GM23338 (cell line): ENCODE data around the gene EPPIN. TPM values are rescaled to one million over a fixed set of nuclear protein-coding genes. Genes with fewer than 3 reads are reported as not detected.

ENCODE experiments used
- ATAC-seq: fragments of 200-7000 bp; cut with Tn5 transposase; 3 replicates; pipeline ENCODE4 v1.9.1; 2020
- DNase-seq: peaks from one replicate; pipeline ENCODE4 v3.0.0-alpha.2; 2015; ENCODE audit warnings: low spot score
- H2AFZ ChIP-seq: fragments of 200-600 bp; sonication (generic); 2 replicates; pipeline ENCODE4 v1.8.0; 2016; ENCODE audit warnings: antibody characterized with exemption, mild to moderate bottlenecking, moderate library complexity
- H3F3A ChIP-seq: fragments of 200-600 bp; sonication (generic); replicated peaks from 2 replicates; pipeline ENCODE4 v1.8.0; 2017; ENCODE audit warnings: antibody characterized with exemption, mixed run types, low read depth
- H3K27ac ChIP-seq: fragments of 200-600 bp; sonication (generic); 2 replicates; pipeline ENCODE4 v1.6.1; 2016; ENCODE audit warnings: low read depth
- H3K27me3 ChIP-seq: fragments of 200-600 bp; sonication (generic); 2 replicates; pipeline ENCODE4 v1.8.0; 2016; ENCODE audit warnings: mild to moderate bottlenecking, mixed run types, moderate library complexity; ENCODE audit not compliant: insufficient read depth
- H3K36me3 ChIP-seq: fragments of 200-600 bp; sonication (generic); 2 replicates; pipeline ENCODE4 v1.8.0; 2016; ENCODE audit warnings: mild to moderate bottlenecking; ENCODE audit not compliant: insufficient read depth
- H3K4me1 ChIP-seq: fragments of 200-600 bp; sonication (generic); 2 replicates; pipeline ENCODE4 v1.8.0; 2016; ENCODE audit warnings: mild to moderate bottlenecking, moderate library complexity; ENCODE audit not compliant: insufficient read depth
- H3K4me2 ChIP-seq: fragments of 200-600 bp; sonication (generic); 2 replicates; pipeline ENCODE4 v1.7.1; 2017; ENCODE audit warnings: mixed run types
- H3K4me3 ChIP-seq: fragments of 200-600 bp; sonication (generic); 2 replicates; pipeline ENCODE4 v1.6.1; 2016; ENCODE audit warnings: mixed run types
- H3K79me2 ChIP-seq: fragments of 200-600 bp; sonication (generic); replicated peaks from 2 replicates; pipeline ENCODE4 v1.8.0; 2017; ENCODE audit warnings: mild to moderate bottlenecking; ENCODE audit not compliant: insufficient read depth
- H3K9me2 ChIP-seq: fragments of 200-600 bp; sonication (generic); 2 replicates; pipeline ENCODE4 v1.8.0; 2017; ENCODE audit not compliant: insufficient read depth
- H4K20me1 ChIP-seq: fragments of 200-600 bp; sonication (generic); replicated peaks from 2 replicates; pipeline ENCODE4 v1.8.0; 2017; ENCODE audit warnings: mild to moderate bottlenecking; ENCODE audit not compliant: insufficient read depth
- H3K27ac Mint-ChIP-seq: 2 replicates; pipeline ENCODE4 v1.8.0; 2020; ENCODE audit warnings: inconsistent platforms, mild to moderate bottlenecking, moderate library complexity, mixed read lengths
- H3K27me3 Mint-ChIP-seq: 3 replicates; pipeline ENCODE4 v1.8.0; 2022; ENCODE audit warnings: low read depth, mild to moderate bottlenecking, moderate library complexity, mixed read lengths, inconsistent platforms; ENCODE audit not compliant: insufficient read depth, poor library complexity
- H3K36me3 Mint-ChIP-seq: 3 replicates; pipeline ENCODE4 v1.8.0; 2021; ENCODE audit warnings: low read depth, mild to moderate bottlenecking, inconsistent platforms, moderate library complexity, mixed read lengths
- H3K4me1 Mint-ChIP-seq: 3 replicates; pipeline ENCODE4 v1.8.0; 2020; ENCODE audit warnings: mild to moderate bottlenecking, inconsistent platforms, mixed read lengths
- H3K4me3 Mint-ChIP-seq: 3 replicates; pipeline ENCODE4 v1.8.0; 2021; ENCODE audit warnings: moderate library complexity, mild to moderate bottlenecking, inconsistent platforms, mixed read lengths
- H3K9me3 Mint-ChIP-seq: 3 replicates; pipeline ENCODE4 v1.8.0; 2020; ENCODE audit warnings: moderate library complexity, mild to moderate bottlenecking, inconsistent platforms, mixed read lengths
- CREB1 ChIP-seq: fragments of 250-450 bp; sonication (Bioruptor Pico); IDR thresholded peaks from 2 replicates; pipeline ENCODE4 v1.5.0; 2020; ENCODE audit warnings: low read depth, mild to moderate bottlenecking, moderate library complexity
- EZH2 ChIP-seq: fragments of 200-600 bp; sonication (generic); IDR thresholded peaks from one replicate; pipeline ENCODE4 v1.8.0; 2017; ENCODE audit warnings: antibody characterized with exemption, mild to moderate bottlenecking, low read depth; ENCODE audit not compliant: unreplicated experiment
- EZH2phosphoT487 ChIP-seq: fragments of 200-600 bp; sonication (generic); IDR thresholded peaks from one replicate; pipeline ENCODE4 v1.8.1; 2018; ENCODE audit warnings: antibody characterized with exemption; ENCODE audit not compliant: unreplicated experiment
- JUNB ChIP-seq: IDR thresholded peaks from one replicate; pipeline ENCODE4 v1.6.1; 2016; ENCODE audit warnings: antibody characterized with exemption; ENCODE audit not compliant: unreplicated experiment
- NANOG ChIP-seq: IDR thresholded peaks from 2 replicates; pipeline ENCODE4 v1.6.1; 2016; ENCODE audit warnings: antibody characterized with exemption, borderline replicate concordance
- POLR2AphosphoS5 ChIP-seq: IDR thresholded peaks from 2 replicates; pipeline ENCODE4 v1.6.1; 2016; ENCODE audit warnings: antibody characterized with exemption, low read depth
- STAT1 ChIP-seq: IDR thresholded peaks from one replicate; pipeline ENCODE4 v1.6.1; 2016; ENCODE audit warnings: antibody characterized with exemption; ENCODE audit not compliant: unreplicated experiment
- ZNF114 ChIP-seq: fragments of 250-450 bp; sonication (Bioruptor Pico); IDR thresholded peaks from 2 replicates; pipeline ENCODE4 v1.5.0; 2020; ENCODE audit warnings: mild to moderate bottlenecking, moderate library complexity
- ZNF331 ChIP-seq: fragments of 250-450 bp; sonication (Bioruptor Pico); IDR thresholded peaks from 2 replicates; pipeline ENCODE4 v1.5.0; 2020; ENCODE audit warnings: low read depth, mild to moderate bottlenecking, moderate library complexity
- polyA plus RNA-seq: library from polyadenylated mRNA; unstranded; fragments of >200 nt; fragmentation: Nextera tagmentation; extraction: Ambion mirVana; gene quantifications from 2 replicates; pipeline ENCODE4 v1.2.1, GENCODE V29; 2016
- total RNA-seq: library from RNA; depleted of rRNA; stranded (reverse); fragments of >200 nt; shearing (Covaris generic); gene quantifications from 2 replicates; pipeline ENCODE4 v1.2.3, GENCODE V29; 2014
- TF ChIP-seq, protein P1 (sequence below): IDR thresholded peaks from one replicate; pipeline ENCODE4 v1.6.1; 2018; ENCODE audit warnings: antibody characterized with exemption; ENCODE audit not compliant: unreplicated experiment
- TF ChIP-seq, protein P2 (sequence below): fragments of 250-450 bp; sonication (Bioruptor Pico); IDR thresholded peaks from 2 replicates; pipeline ENCODE4 v1.5.0; 2020; ENCODE audit warnings: mild to moderate bottlenecking, moderate library complexity
- TF ChIP-seq, protein P3 (sequence below), 2 experiments: fragments of 200-600 bp in 1 of 2; sonication (generic) in 1 of 2; conservative IDR thresholded peaks; 2 replicates each; pipeline versions ENCODE4 v1.5.1 to v1.6.1; 2016 to 2017; ENCODE audit warnings: antibody characterized with exemption in 2 of 2, low read depth in 2 of 2, mild to moderate bottlenecking in 2 of 2, moderate library complexity in 1 of 2
- TF ChIP-seq, protein P4 (sequence below): IDR thresholded peaks from 2 replicates; pipeline ENCODE4 v1.6.1; 2016; ENCODE audit warnings: antibody characterized with exemption

Gene EPPIN
- total and polyA plus RNA-seq, 2 experiments from 2014 or later = 0.78 TPM; not detected in 1

DNA sequence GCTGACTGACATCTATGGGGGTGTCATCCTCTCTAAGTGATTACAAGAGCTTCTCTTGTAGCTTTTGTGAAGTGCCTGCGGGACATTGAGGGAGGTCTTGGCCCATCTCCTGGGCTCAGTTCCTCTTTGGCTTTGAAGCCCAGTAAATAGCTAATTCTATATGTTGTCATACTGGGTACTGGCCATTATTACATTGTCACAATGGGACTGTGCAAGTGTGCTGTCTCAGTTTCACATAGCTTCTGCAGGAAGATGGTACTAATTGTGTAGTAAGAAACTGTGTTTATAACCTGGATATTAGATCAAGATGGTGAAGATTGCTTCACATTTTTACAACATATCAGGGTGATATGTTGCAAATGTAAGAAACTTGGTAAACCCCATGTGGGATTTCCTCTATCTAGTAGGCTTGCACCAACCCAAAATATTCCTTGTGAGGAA is 51.7 kb downstream of the EPPIN start:
- no peak for TF ChIP-seq STAT1
- no peak for TF ChIP-seq NANOG
- no peak for TF ChIP-seq EZH2phosphoT487
- TF ChIP-seq, protein P1, sequence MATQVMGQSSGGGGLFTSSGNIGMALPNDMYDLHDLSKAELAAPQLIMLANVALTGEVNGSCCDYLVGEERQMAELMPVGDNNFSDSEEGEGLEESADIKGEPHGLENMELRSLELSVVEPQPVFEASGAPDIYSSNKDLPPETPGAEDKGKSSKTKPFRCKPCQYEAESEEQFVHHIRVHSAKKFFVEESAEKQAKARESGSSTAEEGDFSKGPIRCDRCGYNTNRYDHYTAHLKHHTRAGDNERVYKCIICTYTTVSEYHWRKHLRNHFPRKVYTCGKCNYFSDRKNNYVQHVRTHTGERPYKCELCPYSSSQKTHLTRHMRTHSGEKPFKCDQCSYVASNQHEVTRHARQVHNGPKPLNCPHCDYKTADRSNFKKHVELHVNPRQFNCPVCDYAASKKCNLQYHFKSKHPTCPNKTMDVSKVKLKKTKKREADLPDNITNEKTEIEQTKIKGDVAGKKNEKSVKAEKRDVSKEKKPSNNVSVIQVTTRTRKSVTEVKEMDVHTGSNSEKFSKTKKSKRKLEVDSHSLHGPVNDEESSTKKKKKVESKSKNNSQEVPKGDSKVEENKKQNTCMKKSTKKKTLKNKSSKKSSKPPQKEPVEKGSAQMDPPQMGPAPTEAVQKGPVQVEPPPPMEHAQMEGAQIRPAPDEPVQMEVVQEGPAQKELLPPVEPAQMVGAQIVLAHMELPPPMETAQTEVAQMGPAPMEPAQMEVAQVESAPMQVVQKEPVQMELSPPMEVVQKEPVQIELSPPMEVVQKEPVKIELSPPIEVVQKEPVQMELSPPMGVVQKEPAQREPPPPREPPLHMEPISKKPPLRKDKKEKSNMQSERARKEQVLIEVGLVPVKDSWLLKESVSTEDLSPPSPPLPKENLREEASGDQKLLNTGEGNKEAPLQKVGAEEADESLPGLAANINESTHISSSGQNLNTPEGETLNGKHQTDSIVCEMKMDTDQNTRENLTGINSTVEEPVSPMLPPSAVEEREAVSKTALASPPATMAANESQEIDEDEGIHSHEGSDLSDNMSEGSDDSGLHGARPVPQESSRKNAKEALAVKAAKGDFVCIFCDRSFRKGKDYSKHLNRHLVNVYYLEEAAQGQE = no peak
- no peak for TF ChIP-seq JUNB
- TF ChIP-seq, protein P2, sequence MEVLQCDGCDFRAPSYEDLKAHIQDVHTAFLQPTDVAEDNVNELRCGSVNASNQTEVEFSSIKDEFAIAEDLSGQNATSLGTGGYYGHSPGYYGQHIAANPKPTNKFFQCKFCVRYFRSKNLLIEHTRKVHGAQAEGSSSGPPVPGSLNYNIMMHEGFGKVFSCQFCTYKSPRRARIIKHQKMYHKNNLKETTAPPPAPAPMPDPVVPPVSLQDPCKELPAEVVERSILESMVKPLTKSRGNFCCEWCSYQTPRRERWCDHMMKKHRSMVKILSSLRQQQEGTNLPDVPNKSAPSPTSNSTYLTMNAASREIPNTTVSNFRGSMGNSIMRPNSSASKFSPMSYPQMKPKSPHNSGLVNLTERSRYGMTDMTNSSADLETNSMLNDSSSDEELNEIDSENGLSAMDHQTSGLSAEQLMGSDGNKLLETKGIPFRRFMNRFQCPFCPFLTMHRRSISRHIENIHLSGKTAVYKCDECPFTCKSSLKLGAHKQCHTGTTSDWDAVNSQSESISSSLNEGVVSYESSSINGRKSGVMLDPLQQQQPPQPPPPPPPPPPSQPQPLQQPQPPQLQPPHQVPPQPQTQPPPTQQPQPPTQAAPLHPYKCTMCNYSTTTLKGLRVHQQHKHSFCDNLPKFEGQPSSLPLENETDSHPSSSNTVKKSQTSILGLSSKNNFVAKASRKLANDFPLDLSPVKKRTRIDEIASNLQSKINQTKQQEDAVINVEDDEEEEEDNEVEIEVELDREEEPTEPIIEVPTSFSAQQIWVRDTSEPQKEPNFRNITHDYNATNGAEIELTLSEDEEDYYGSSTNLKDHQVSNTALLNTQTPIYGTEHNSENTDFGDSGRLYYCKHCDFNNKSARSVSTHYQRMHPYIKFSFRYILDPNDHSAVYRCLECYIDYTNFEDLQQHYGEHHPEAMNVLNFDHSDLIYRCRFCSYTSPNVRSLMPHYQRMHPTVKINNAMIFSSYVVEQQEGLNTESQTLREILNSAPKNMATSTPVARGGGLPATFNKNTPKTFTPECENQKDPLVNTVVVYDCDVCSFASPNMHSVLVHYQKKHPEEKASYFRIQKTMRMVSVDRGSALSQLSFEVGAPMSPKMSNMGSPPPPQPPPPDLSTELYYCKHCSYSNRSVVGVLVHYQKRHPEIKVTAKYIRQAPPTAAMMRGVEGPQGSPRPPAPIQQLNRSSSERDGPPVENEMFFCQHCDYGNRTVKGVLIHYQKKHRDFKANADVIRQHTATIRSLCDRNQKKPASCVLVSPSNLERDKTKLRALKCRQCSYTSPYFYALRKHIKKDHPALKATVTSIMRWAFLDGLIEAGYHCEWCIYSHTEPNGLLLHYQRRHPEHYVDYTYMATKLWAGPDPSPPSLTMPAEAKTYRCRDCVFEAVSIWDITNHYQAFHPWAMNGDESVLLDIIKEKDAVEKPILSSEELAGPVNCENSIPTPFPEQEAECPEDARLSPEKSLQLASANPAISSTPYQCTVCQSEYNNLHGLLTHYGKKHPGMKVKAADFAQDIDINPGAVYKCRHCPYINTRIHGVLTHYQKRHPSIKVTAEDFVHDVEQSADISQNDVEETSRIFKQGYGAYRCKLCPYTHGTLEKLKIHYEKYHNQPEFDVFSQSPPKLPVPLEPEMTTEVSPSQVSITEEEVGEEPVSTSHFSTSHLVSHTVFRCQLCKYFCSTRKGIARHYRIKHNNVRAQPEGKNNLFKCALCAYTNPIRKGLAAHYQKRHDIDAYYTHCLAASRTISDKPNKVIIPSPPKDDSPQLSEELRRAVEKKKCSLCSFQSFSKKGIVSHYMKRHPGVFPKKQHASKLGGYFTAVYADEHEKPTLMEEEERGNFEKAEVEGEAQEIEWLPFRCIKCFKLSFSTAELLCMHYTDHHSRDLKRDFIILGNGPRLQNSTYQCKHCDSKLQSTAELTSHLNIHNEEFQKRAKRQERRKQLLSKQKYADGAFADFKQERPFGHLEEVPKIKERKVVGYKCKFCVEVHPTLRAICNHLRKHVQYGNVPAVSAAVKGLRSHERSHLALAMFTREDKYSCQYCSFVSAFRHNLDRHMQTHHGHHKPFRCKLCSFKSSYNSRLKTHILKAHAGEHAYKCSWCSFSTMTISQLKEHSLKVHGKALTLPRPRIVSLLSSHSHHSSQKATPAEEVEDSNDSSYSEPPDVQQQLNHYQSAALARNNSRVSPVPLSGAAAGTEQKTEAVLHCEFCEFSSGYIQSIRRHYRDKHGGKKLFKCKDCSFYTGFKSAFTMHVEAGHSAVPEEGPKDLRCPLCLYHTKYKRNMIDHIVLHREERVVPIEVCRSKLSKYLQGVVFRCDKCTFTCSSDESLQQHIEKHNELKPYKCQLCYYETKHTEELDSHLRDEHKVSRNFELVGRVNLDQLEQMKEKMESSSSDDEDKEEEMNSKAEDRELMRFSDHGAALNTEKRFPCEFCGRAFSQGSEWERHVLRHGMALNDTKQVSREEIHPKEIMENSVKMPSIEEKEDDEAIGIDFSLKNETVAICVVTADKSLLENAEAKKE (CRISPR knock-in tag) = no peak
- TF ChIP-seq, protein P3, sequence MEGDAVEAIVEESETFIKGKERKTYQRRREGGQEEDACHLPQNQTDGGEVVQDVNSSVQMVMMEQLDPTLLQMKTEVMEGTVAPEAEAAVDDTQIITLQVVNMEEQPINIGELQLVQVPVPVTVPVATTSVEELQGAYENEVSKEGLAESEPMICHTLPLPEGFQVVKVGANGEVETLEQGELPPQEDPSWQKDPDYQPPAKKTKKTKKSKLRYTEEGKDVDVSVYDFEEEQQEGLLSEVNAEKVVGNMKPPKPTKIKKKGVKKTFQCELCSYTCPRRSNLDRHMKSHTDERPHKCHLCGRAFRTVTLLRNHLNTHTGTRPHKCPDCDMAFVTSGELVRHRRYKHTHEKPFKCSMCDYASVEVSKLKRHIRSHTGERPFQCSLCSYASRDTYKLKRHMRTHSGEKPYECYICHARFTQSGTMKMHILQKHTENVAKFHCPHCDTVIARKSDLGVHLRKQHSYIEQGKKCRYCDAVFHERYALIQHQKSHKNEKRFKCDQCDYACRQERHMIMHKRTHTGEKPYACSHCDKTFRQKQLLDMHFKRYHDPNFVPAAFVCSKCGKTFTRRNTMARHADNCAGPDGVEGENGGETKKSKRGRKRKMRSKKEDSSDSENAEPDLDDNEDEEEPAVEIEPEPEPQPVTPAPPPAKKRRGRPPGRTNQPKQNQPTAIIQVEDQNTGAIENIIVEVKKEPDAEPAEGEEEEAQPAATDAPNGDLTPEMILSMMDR (conservative IDR thresholded peaks at IDR 0.05; ENCODE audit: low read depth in 2 of 2) = no peak
- no peak for TF ChIP-seq EZH2
- TF ChIP-seq, protein P4, sequence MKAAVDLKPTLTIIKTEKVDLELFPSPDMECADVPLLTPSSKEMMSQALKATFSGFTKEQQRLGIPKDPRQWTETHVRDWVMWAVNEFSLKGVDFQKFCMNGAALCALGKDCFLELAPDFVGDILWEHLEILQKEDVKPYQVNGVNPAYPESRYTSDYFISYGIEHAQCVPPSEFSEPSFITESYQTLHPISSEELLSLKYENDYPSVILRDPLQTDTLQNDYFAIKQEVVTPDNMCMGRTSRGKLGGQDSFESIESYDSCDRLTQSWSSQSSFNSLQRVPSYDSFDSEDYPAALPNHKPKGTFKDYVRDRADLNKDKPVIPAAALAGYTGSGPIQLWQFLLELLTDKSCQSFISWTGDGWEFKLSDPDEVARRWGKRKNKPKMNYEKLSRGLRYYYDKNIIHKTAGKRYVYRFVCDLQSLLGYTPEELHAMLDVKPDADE = no peak
- TF ChIP-seq ZNF114 (CRISPR knock-in tag) = no peak
- TF ChIP-seq CREB1 (CRISPR knock-in tag) = no peak
- no peak for TF ChIP-seq POLR2AphosphoS5
- no peak for TF ChIP-seq ZNF331 (CRISPR knock-in tag)
- ATAC-seq = no peak
- no peaks in the 10 kb centered on the region for H3K79me2 ChIP-seq
- Mint-ChIP-seq H3K27ac (no peak overlapping the region), H3K9me3 (no peaks in the 10 kb centered on the region), H3K27me3 (peaks cover 5% of the 10 kb centered on the region), H3K4me1 (no peaks in the 10 kb centered on the region), H3K36me3 (no peaks in the 10 kb centered on the region; the same call in 2 of the 3 replicates), H3K4me3 (no peak overlapping the region)
- DNase-seq = no peak
- no peak overlapping the region for H3K27ac ChIP-seq
- H3K4me1 ChIP-seq = no peaks in the 10 kb centered on the region
- H2AFZ ChIP-seq = no peak overlapping the region
- no peak overlapping the region for H3K4me2 ChIP-seq
- H3K27me3 ChIP-seq = no peaks in the 10 kb centered on the region
- no peaks in the 10 kb centered on the region for H3K9me2 ChIP-seq
- H3F3A ChIP-seq = no peaks in the 10 kb centered on the region
- no peaks in the 10 kb centered on the region; the same call in 1 of the 2 replicates for H3K36me3 ChIP-seq
- H3K4me3 ChIP-seq = no peak overlapping the region
- H4K20me1 ChIP-seq = no peaks in the 10 kb centered on the region
